Kidney (tissue), 14 donors: ENCODE results near the gene BCAR1. TPM values are rescaled to one million over a fixed set of nuclear protein-coding genes. Genes with fewer than 3 reads are reported as not detected.
"Not testable (repeated sequence)": the region's sequence is repeated elsewhere in the genome, so short reads cannot be mapped to it uniquely, and the experiment has no call there.

Experiments used
- DNase-seq, 5 donors: peaks; one replicate each; pipeline ENCODE4 v3.0.0-alpha.2; 2013 to 2020
- FAIRE-seq: peaks from 2 replicates; lab custom pipeline; 2012; peaks lifted over from hg19 to GRCh38; lab: Jason Lieb, UNC
- H3K27ac ChIP-seq, 2 donors: one replicate each; pipeline ENCODE4 v1.7.0; 2013; ENCODE audit warnings: low read depth in 2 of 2, low read length in 2 of 2, inconsistent platforms in 1 of 2
- H3K27me3 ChIP-seq: one replicate; pipeline ENCODE4 v1.7.1; 2013; ENCODE audit warnings: low read length, inconsistent platforms; ENCODE audit not compliant: control insufficient read depth, insufficient read depth
- H3K36me3 ChIP-seq, 3 donors: one replicate each; pipeline versions ENCODE4 v1.7.0 to v1.7.1; 2013; ENCODE audit warnings: low read length in 3 of 3, control low read depth in 1 of 3, inconsistent platforms in 1 of 3; ENCODE audit not compliant: insufficient read depth in 3 of 3, control insufficient read depth in 2 of 3
- H3K4me1 ChIP-seq, 3 donors: one replicate each; pipeline versions ENCODE4 v1.7.0 to v1.7.1; 2013; ENCODE audit warnings: low read length in 3 of 3, inconsistent platforms in 1 of 3, low read depth in 1 of 3; ENCODE audit not compliant: control insufficient read depth in 2 of 3, insufficient read depth in 2 of 3
- H3K4me3 ChIP-seq, 3 donors: one replicate each; pipeline versions ENCODE4 v1.7.0 to v1.8.1; 2013; ENCODE audit warnings: low read length in 3 of 3, control low read depth in 1 of 3, inconsistent platforms in 1 of 3
- H3K9ac ChIP-seq, 3 donors: one replicate each; pipeline versions ENCODE4 v1.7.0 to v1.7.1; 2013; ENCODE audit warnings: low read length in 3 of 3, control low read depth in 1 of 3, inconsistent platforms in 1 of 3
- H3K9me3 ChIP-seq, 3 donors: one replicate each; pipeline versions ENCODE4 v1.7.0 to v1.7.1; 2013; ENCODE audit warnings: low read length in 3 of 3, control low read depth in 1 of 3, inconsistent platforms in 1 of 3; ENCODE audit not compliant: control insufficient read depth in 2 of 3, insufficient read depth in 1 of 3
- CTCF ChIP-seq: IDR thresholded peaks from 3 replicates; pipeline ENCODE4 v1.5.1; 2012; ENCODE audit warnings: mild to moderate bottlenecking, moderate library complexity, borderline replicate concordance; ENCODE audit not compliant: insufficient read depth; ENCODE audit errors: extremely low read depth
- intact Hi-C: fragments of 100-400 bp; cut with DNase I; formaldehyde crosslinking; loops from one replicate; pipeline ENCODE4 v1.11.1; 2022
- polyA plus RNA-seq: library from polyadenylated mRNA; stranded (reverse); fragments of 350-450 nt; fragmentation: Illumina TruSeq; extraction: RNeasy Lipid Tissue Mini Kit (QIAGEN cat#74804); gene quantifications from one replicate; pipeline ENCODE4 v1.2.3, GENCODE V29; 2014; ENCODE audit warnings: low read depth, low replicate concordance; ENCODE audit not compliant: insufficient read depth
- total RNA-seq: library from RNA; stranded (reverse); fragmentation: NEBNext Ultra II Directional; extraction: Animal tissue kit (Norgen Biotek cat#: 25700); gene quantifications from one replicate; pipeline ENCODE4 v1.2.1, GENCODE V29; 2021
- donor health status: control.
- donor health status: control.
- donor health status: control.
- donor health status: control.
- donor health status: control.
- donor health status: DM: yes; HTN: yes; CAD: no.
- donor health status: Normal renal cell carcinoma (clear cell type).

BCAR1 gene
- total and polyA plus RNA-seq, 2 donors from 2014 or later: 69.1 to 123 TPM

- Histone ChIP-seq H3K9me3 (no peaks in the 10 kb centered on the region), H3K9ac (no peak overlapping the region), H3K27ac (no peak overlapping the region), H3K36me3 (no peaks in the 10 kb centered on the region), H3K4me1 (no peaks in the 10 kb centered on the region), H3K27me3 (no peaks in the 10 kb centered on the region), H3K4me3 (no peak overlapping the region)
- DNase-seq (no peak), FAIRE-seq (no peak)
- TF ChIP-seq CTCF: no peak
- intact Hi-C loops: no loop called here
Observed at GRCh38 chr16:75216127-75216526, 35.3 kb downstream of the BCAR1 start.

- H3K4me3 ChIP-seq, H3K9me3 ChIP-seq, H3K27ac ChIP-seq, DNase-seq, FAIRE-seq, H3K36me3 ChIP-seq, H3K9ac ChIP-seq, H3K27me3 ChIP-seq, intact Hi-C loops, H3K4me1 ChIP-seq: not testable (repeated sequence)
Observed at GRCh38 chr16:75211286-75211685, 40.1 kb downstream of the BCAR1 start.

- Histone ChIP-seq H3K9ac (no peak overlapping the region), H3K27me3 (no peaks in the 10 kb centered on the region), H3K4me1 (no peaks in the 10 kb centered on the region), H3K36me3 (no peaks in the 10 kb centered on the region), H3K4me3 (no peak overlapping the region), H3K27ac (no peak overlapping the region), H3K9me3 (no peaks in the 10 kb centered on the region)
- intact Hi-C loops: no loop called here
- no peak for TF ChIP-seq CTCF
- FAIRE-seq: no peak
- DNase-seq: no peak
Observed at GRCh38 chr16:75209944-75210343, 41.5 kb downstream of the BCAR1 start.

- DNase-seq, intact Hi-C loops, FAIRE-seq: not testable (repeated sequence)
Observed at GRCh38 chr16:75209514-75209913, 41.9 kb downstream of the BCAR1 start.

More at GRCh38 chr16:75209514-75209913, 41.9 kb downstream of the BCAR1 start:
- not testable (repeated sequence) for H3K36me3 ChIP-seq, H3K27me3 ChIP-seq, H3K27ac ChIP-seq, H3K9me3 ChIP-seq, H3K4me3 ChIP-seq, H3K4me1 ChIP-seq, H3K9ac ChIP-seq
